Natural killer cell (primary cell): Measurements from ENCODE around the gene COX6A2. TPM values are rescaled to one million over a fixed set of nuclear protein-coding genes. Genes with fewer than 3 reads are reported as not detected.

Source experiments
- ATAC-seq, 3 donors: fragments of 150-1000 bp in 2 of 3; fragments of 200-7000 bp in 1 of 3; cut with Tn5 transposase; 1 replicate in 1 of 3; 2 replicates in 2 of 3; pipeline ENCODE4 v1.10.0; 2021; ENCODE audit warnings: mild to moderate bottlenecking in 2 of 3, moderate library complexity in 2 of 3
- DNase-seq, 2 donors: peaks; one replicate each; pipeline versions ENCODE4 v3.0.0 to v3.0.0-alpha.2; 2013 to 2021; ENCODE audit warnings: mixed read lengths in 1 of 2
- H3K27ac ChIP-seq: one replicate; pipeline ENCODE4 v1.5.1; 2013; ENCODE audit warnings: mild to moderate bottlenecking, low read length
- H3K27me3 ChIP-seq: one replicate; pipeline ENCODE4 v1.6.1; 2013; ENCODE audit warnings: low read length; ENCODE audit not compliant: control insufficient read depth, insufficient read depth
- H3K36me3 ChIP-seq: one replicate; pipeline ENCODE4 v1.6.1; 2013; ENCODE audit warnings: low read length; ENCODE audit not compliant: control insufficient read depth, insufficient read depth
- H3K4me1 ChIP-seq: one replicate; pipeline ENCODE4 v1.6.1; 2013; ENCODE audit warnings: low read length; ENCODE audit not compliant: control insufficient read depth, insufficient read depth
- H3K4me3 ChIP-seq: one replicate; pipeline ENCODE4 v1.5.1; 2013; ENCODE audit warnings: low read length
- H3K9me3 ChIP-seq: one replicate; pipeline ENCODE4 v1.6.1; 2013; ENCODE audit warnings: low read length; ENCODE audit not compliant: control insufficient read depth, insufficient read depth
- H3K27ac Mint-ChIP-seq, 2 donors: one replicate each; pipeline ENCODE4 v1.8.0; 2022; ENCODE audit warnings: mild to moderate bottlenecking in 2 of 2, mixed read lengths in 2 of 2, moderate library complexity in 1 of 2
- H3K27me3 Mint-ChIP-seq, 2 donors: one replicate each; pipeline ENCODE4 v1.8.0; 2022; ENCODE audit warnings: low read depth in 2 of 2, mixed read lengths in 2 of 2
- H3K36me3 Mint-ChIP-seq: one replicate; pipeline ENCODE4 v1.8.0; 2022; ENCODE audit warnings: mixed read lengths
- H3K4me1 Mint-ChIP-seq, 2 donors: one replicate each; pipeline ENCODE4 v1.8.0; 2022; ENCODE audit warnings: mixed read lengths in 2 of 2
- H3K4me3 Mint-ChIP-seq: one replicate; pipeline ENCODE4 v1.8.0; 2022; ENCODE audit warnings: mild to moderate bottlenecking, moderate library complexity, mixed read lengths
- H3K9me3 Mint-ChIP-seq, 2 donors: one replicate each; pipeline ENCODE4 v1.8.0; 2022; ENCODE audit warnings: mixed read lengths in 2 of 2
- CTCF ChIP-seq: fragments of 200-600 bp; IDR thresholded peaks from one replicate; pipeline ENCODE4 v1.8.0; 2022; ENCODE audit warnings: antibody characterized with exemption
- WGBS: methylation state at CpG from one replicate; pipeline ENCODE4 v1.1.7; 2013; ENCODE audit warnings: missing lambda C conversion rate; ENCODE audit not compliant: insufficient coverage; 5-methylcytosine and 5-hydroxymethylcytosine counted together
- intact Hi-C: fragments of 100-400 bp; cut with micrococcal nuclease; formaldehyde crosslinking; loops from one replicate; pipeline ENCODE4 v1.14.2; 2022
- total RNA-seq, 4 donors: library from RNA; stranded (reverse); fragments of 120-200 nt in 1 of 4; gene quantifications; one replicate each; pipeline versions ENCODE4 v1.2.3 to v1.2.4, GENCODE V29; 2013 to 2022

COX6A2 gene
- total RNA-seq, 3 donors from 2014 or later (not counting 1 experiment from before 2014, with no cell fraction given), result not detected

GRCh38 chr16:31393056-31393455, 35.1 kb downstream of the COX6A2 start, which contains the start of gene ITGAD:
ITGAD (plus strand) TSS chr16:31393335; CDS start chr16:31393361, 26 bp downstream.
- Mint-ChIP-seq H3K36me3 (no peaks in the 10 kb centered on the region), H3K4me1 (peaks cover 19 to 22% of the 10 kb centered on the region in 2 donors), H3K4me3 (no peak within 1 kb of the TSS), H3K9me3 (no peaks in the 10 kb centered on the region), H3K27me3 (peaks cover 0 to 8% of the 10 kb centered on the region in 2 donors), H3K27ac (no peak within 1 kb of the TSS)
- ATAC-seq (no peak), DNase-seq (no peak)
- H3K36me3 ChIP-seq, result no peaks in the 10 kb centered on the region
- intact Hi-C loops, result no loop called here
- no peak for TF ChIP-seq CTCF
- H3K4me1 ChIP-seq, result peaks cover 23% of the 10 kb centered on the region
- 62% methylated on average over 4 of the region's 5 CpGs for WGBS
- H3K27ac ChIP-seq, result no peak within 1 kb of the TSS
- H3K4me3 ChIP-seq, result no peak within 1 kb of the TSS
- H3K9me3 ChIP-seq, result no peaks in the 10 kb centered on the region
- H3K27me3 ChIP-seq, result no peaks in the 10 kb centered on the region

GRCh38 chr16:31390504-31391041, 37.6 kb downstream of the COX6A2 start:
- ATAC-seq (no peak), DNase-seq (no peak)
- Mint-ChIP-seq H3K4me1 (peaks cover 24 to 28% of the 10 kb centered on the region in 2 donors), H3K27me3 (peaks cover 0 to 8% of the 10 kb centered on the region in 2 donors), H3K27ac (no peak overlapping the region), H3K4me3 (no peak overlapping the region), H3K9me3 (no peaks in the 10 kb centered on the region), H3K36me3 (no peaks in the 10 kb centered on the region)
- Histone ChIP-seq H3K36me3 (no peaks in the 10 kb centered on the region), H3K27me3 (no peaks in the 10 kb centered on the region), H3K27ac (no peak overlapping the region), H3K4me3 (no peak overlapping the region), H3K4me1 (peaks cover 19% of the 10 kb centered on the region), H3K9me3 (no peaks in the 10 kb centered on the region)
- WGBS, result 93% methylated on average over 6 of the region's 6 CpGs
- intact Hi-C loops, result no loop called here
- TF ChIP-seq CTCF, result no peak

GRCh38 chr16:31388535-31388934, 39.6 kb downstream of the COX6A2 start:
- no peaks in the 10 kb centered on the region for H3K36me3 Mint-ChIP-seq
- WGBS, result 86% methylated on average over 2 of the region's 2 CpGs
- H3K4me3 Mint-ChIP-seq, result no peak overlapping the region
- peaks cover 0 to 6% of the 10 kb centered on the region in 2 donors for H3K27me3 Mint-ChIP-seq
- DNase-seq (no peak), ATAC-seq (no peak)
- Histone ChIP-seq H3K27ac (no peak overlapping the region), H3K27me3 (no peaks in the 10 kb centered on the region), H3K36me3 (no peaks in the 10 kb centered on the region), H3K9me3 (no peaks in the 10 kb centered on the region), H3K4me3 (no peak overlapping the region), H3K4me1 (peaks cover 16% of the 10 kb centered on the region)
- H3K27ac Mint-ChIP-seq, result no peak overlapping the region
- H3K9me3 Mint-ChIP-seq, result no peaks in the 10 kb centered on the region
- no peak for TF ChIP-seq CTCF
- peaks cover 22 to 23% of the 10 kb centered on the region in 2 donors for H3K4me1 Mint-ChIP-seq
- intact Hi-C loops, result loop anchor here (5.0 kb wide), 2 partner anchors 36 to 54 kb away; partner anchors contain the start of gene ZNF843
